Stimulated activated CD8-positive, alpha-beta memory T cell treated with anti-CD3 and anti-CD28 coated beads, Interleukin-4, amount 100 ng/mL, for 1 hour (primary cell): ENCODE results near the gene SNAPC1.
"Not testable (repeated sequence)": the region's sequence is repeated elsewhere in the genome, so short reads cannot be mapped to it uniquely, and the experiment has no call there.

Experiments used
- DNase-seq, 2 donors: peaks; one replicate each; pipeline ENCODE4 v3.0.0-alpha.2; 2020; ENCODE audit warnings: low read depth in 2 of 2, low spot score in 1 of 2

Gene SNAPC1, protein sequence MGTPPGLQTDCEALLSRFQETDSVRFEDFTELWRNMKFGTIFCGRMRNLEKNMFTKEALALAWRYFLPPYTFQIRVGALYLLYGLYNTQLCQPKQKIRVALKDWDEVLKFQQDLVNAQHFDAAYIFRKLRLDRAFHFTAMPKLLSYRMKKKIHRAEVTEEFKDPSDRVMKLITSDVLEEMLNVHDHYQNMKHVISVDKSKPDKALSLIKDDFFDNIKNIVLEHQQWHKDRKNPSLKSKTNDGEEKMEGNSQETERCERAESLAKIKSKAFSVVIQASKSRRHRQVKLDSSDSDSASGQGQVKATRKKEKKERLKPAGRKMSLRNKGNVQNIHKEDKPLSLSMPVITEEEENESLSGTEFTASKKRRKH

GRCh38 chr14:61761959-61762786 lies at the start of gene SNAPC1:
Gene SNAPC1 (plus strand): TSS chr14:61762420. CDS start chr14:61762461, 41 bp downstream.
- DNase-seq = peak; percentile 95

GRCh38 chr14:61713724-61714437 lies 48.3 kb upstream of the SNAPC1 start:
- DNase-seq = no peak

DNA sequence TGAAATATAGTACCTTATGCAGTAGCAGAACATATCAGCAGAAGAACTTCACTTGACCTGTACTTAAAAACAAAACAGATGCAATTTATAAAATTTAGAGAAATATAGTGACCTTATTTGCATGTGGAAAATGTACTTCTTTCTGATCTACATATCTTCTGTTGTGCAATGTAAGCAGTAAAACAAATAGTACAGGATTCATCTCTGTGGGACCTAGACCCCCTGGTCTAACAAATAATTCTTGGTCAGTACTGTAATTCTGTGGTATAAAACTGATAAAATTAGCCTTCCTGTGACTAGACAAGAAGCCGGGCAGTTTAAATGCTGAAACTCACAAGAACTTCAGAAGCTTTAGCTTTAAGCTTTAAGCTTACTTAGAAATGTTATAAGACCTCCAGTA lies 45.3 kb upstream of the SNAPC1 start:
- DNase-seq = no peak

- DNase-seq = no peak
Measured at GRCh38 chr14:61718039-61718438, 44.2 kb upstream of the SNAPC1 start.

GRCh38 chr14:61719344-61720293 lies 42.6 kb upstream of the SNAPC1 start:
- no peak for DNase-seq

GRCh38 chr14:61720294-61720661 lies 41.9 kb upstream of the SNAPC1 start:
- no peak for DNase-seq

GRCh38 chr14:61720741-61721140 lies 41.5 kb upstream of the SNAPC1 start:
- DNase-seq = no peak

- no peak for DNase-seq
Measured at GRCh38 chr14:61724133-61724532, 38.1 kb upstream of the SNAPC1 start.

DNA sequence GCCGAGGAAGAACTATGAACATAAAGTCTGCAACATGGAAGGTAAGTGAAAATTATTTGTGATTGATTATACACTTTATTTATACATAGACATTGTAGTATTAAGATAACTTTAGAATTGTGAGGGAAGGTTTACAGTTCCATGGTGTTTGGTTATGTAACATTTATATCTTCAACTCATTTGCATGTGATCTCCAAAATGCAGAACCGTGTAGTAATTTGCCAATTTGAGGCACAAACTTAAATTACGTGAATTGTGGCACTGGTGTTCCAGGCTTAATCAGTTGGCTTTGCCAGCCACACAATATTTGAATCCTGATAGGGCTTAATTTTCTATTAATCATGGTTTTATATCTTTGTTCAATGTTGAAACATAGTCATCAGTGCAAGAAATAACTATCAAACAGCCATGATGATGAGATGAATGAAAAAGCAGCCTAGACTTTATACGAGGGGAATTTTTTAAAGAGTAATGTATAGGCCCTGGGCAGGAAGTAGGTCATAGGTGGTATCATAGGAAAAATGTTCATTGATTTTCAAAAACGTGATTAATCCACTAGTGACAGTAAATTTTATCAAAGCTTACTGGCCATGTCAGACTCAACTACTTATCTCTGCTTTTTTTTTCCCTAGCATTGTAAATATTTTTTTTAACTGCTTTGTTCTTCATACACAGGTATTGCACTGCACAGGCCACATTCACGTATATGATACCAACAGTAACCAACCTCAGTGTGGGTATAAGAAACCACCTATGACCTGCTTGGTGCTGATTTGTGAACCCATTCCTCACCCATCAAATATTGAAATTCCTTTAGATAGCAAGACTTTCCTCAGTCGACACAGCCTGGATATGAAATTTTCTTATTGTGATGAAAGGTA lies 35.2 kb upstream of the SNAPC1 start:
- DNase-seq = no peak

DNA sequence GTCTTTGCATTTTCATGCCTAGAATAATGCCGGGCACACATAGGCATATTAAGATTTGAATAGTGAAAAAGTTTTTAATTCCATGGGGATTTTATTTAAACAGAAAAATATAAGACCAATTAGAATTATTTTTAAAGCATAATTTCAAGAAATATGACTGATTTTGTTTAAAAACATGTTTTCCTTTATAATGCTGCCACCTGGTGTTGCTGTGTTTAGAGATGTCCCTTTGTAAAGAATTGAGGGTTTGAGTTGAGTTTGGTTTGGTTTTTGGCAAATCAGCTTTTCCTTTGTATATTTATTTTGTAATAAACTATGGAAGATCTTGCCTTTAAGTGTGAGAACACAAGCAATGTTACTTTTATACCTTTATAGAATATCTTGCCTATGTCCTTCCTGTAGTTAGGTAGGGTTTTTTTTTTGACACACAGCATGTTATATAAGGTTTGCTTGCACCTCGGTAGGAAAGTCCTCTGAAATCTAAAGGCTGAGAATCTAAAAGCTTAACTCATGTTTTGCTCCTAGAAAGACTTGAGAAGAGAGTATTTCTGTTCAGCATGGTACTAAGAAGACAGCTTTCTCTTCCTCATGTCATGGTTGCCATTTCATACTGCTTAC lies 31.4 kb upstream of the SNAPC1 start:
- no peak for DNase-seq

GRCh38 chr14:61733972-61734371 lies 28.2 kb upstream of the SNAPC1 start:
- no peak for DNase-seq

DNA sequence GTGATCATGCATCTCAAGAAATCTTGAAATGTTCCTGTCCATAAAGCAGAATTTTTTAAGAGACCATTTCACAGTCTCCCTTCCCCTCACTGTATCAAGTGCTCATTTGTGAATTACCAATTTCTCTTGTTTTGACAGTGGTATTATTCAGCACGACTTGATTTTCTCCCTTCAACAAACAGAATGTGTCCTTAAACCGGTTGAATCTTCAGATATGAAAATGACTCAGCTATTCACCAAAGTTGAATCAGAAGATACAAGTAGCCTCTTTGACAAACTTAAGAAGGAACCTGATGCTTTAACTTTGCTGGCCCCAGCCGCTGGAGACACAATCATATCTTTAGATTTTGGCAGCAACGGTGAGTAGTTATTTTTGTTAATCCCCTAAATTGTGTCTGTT lies 25.5 kb upstream of the SNAPC1 start:
- no peak for DNase-seq

- DNase-seq = no peak
Measured at GRCh38 chr14:61737915-61738314, 24.3 kb upstream of the SNAPC1 start.

DNA sequence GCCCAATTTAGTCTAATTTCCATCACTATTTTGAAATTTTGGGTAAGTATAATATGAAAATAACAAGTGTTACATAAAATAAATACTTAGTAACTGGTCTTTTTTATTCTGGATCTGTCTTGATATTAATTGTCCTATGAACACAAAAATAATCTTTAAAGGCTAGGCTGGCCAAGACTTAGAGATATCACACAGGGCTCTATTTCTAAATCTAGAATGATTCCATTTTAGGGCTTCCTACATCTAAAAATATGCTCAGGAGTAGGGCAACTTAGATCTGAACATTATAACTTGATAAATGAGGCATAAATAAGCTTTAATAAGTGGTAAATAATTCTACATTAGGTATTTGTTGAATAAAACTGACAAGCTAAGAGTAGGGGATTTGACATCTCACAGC lies 23.1 kb upstream of the SNAPC1 start:
- DNase-seq = no peak

- DNase-seq = no peak
Measured at GRCh38 chr14:61742371-61742770, 19.8 kb upstream of the SNAPC1 start.

- no peak for DNase-seq
Measured at GRCh38 chr14:61744238-61744637, 18.0 kb upstream of the SNAPC1 start.

- not testable (repeated sequence) for DNase-seq
Measured at GRCh38 chr14:61746346-61746745, 15.9 kb upstream of the SNAPC1 start.

GRCh38 chr14:61746881-61747280 lies 15.3 kb upstream of the SNAPC1 start:
- DNase-seq = no peak

GRCh38 chr14:61747342-61747741 lies 14.9 kb upstream of the SNAPC1 start:
- no peak for DNase-seq
